ENCODE results near the gene MUC6.

MUC6 gene

GRCh38 chr11:1078191-1078601 lies 41.7 kb upstream of the MUC6 start:
- whole genome bisulfite sequencing (ENCODE audit: insufficient coverage, insufficient read length), result no CpG with 5 or more reads among the region's 39 CpGs
- H3K27ac ChIP-seq (ENCODE audit: low read length), result no peak overlapping the region
- H3K4me1 ChIP-seq (ENCODE audit: control insufficient read depth, insufficient read depth, low read length), result peaks cover 2% of the 10 kb centered on the region; the same call in 1 of the 2 replicates
- H3K9me3 ChIP-seq (ENCODE audit: control insufficient read depth, insufficient read depth, low read length), result no peaks in the 10 kb centered on the region
- H3K36me3 ChIP-seq (ENCODE audit: control insufficient read depth, insufficient read depth, low read length), result no peaks in the 10 kb centered on the region; the same call in 1 of the 2 replicates
- H3K27me3 ChIP-seq (ENCODE audit: control insufficient read depth, insufficient read depth, low read length), result no peaks in the 10 kb centered on the region
- no peak overlapping the region for H3K4me3 ChIP-seq (ENCODE audit: low read length)
- no peak for DNase-seq (ENCODE audit: low read depth, low spot score)

GRCh38 chr11:1077417-1078119 lies 41.0 kb upstream of the MUC6 start:
- no peaks in the 10 kb centered on the region for H3K9me3 ChIP-seq (ENCODE audit: control insufficient read depth, insufficient read depth, low read length)
- no peak for DNase-seq (ENCODE audit: low read depth, low spot score)
- no CpG with 5 or more reads among the region's 33 CpGs for WGBS (ENCODE audit: insufficient coverage, insufficient read length)
- H3K4me3 ChIP-seq (ENCODE audit: low read length), result no peak overlapping the region
- H3K36me3 ChIP-seq (ENCODE audit: control insufficient read depth, insufficient read depth, low read length), result no peaks in the 10 kb centered on the region; the same call in 1 of the 2 replicates
- H3K4me1 ChIP-seq (ENCODE audit: control insufficient read depth, insufficient read depth, low read length), result peaks cover 2% of the 10 kb centered on the region; the same call in 1 of the 2 replicates
- H3K27ac ChIP-seq (ENCODE audit: low read length), result no peak overlapping the region
- H3K27me3 ChIP-seq (ENCODE audit: control insufficient read depth, insufficient read depth, low read length), result no peaks in the 10 kb centered on the region

- Histone ChIP-seq H3K4me1 (ENCODE audit: control insufficient read depth, insufficient read depth, low read length) (peaks cover 2% of the 10 kb centered on the region; the same call in 1 of the 2 replicates), H3K4me3 (ENCODE audit: low read length) (no peak overlapping the region), H3K27me3 (ENCODE audit: control insufficient read depth, insufficient read depth, low read length) (no peaks in the 10 kb centered on the region), H3K9me3 (ENCODE audit: control insufficient read depth, insufficient read depth, low read length) (no peaks in the 10 kb centered on the region), H3K36me3 (ENCODE audit: control insufficient read depth, insufficient read depth, low read length) (no peaks in the 10 kb centered on the region; the same call in 1 of the 2 replicates), H3K27ac (ENCODE audit: low read length) (no peak overlapping the region)
- no CpG with 5 or more reads among the region's 11 CpGs for WGBS (ENCODE audit: insufficient coverage, insufficient read length)
- no peak for DNase-seq (ENCODE audit: low read depth, low spot score)
Measured at GRCh38 chr11:1077033-1077416, 40.5 kb upstream of the MUC6 start.

GRCh38 chr11:1076061-1076665 lies 39.6 kb upstream of the MUC6 start:
- H3K9me3 ChIP-seq (ENCODE audit: control insufficient read depth, insufficient read depth, low read length), result no peaks in the 10 kb centered on the region
- H3K27me3 ChIP-seq (ENCODE audit: control insufficient read depth, insufficient read depth, low read length), result no peaks in the 10 kb centered on the region
- no peak overlapping the region for H3K4me3 ChIP-seq (ENCODE audit: low read length)
- peaks cover 2% of the 10 kb centered on the region; the same call in 1 of the 2 replicates for H3K4me1 ChIP-seq (ENCODE audit: control insufficient read depth, insufficient read depth, low read length)
- H3K36me3 ChIP-seq (ENCODE audit: control insufficient read depth, insufficient read depth, low read length), result no peaks in the 10 kb centered on the region; the same call in 1 of the 2 replicates
- no peak for DNase-seq (ENCODE audit: low read depth, low spot score)
- no CpG with 5 or more reads among the region's 18 CpGs for WGBS (ENCODE audit: insufficient coverage, insufficient read length)
- no peak overlapping the region for H3K27ac ChIP-seq (ENCODE audit: low read length)

- Histone ChIP-seq H3K27me3 (ENCODE audit: control insufficient read depth, insufficient read depth, low read length) (no peaks in the 10 kb centered on the region), H3K9me3 (ENCODE audit: control insufficient read depth, insufficient read depth, low read length) (no peaks in the 10 kb centered on the region), H3K27ac (ENCODE audit: low read length) (no peak overlapping the region), H3K4me1 (ENCODE audit: control insufficient read depth, insufficient read depth, low read length) (peaks cover 2% of the 10 kb centered on the region; the same call in 1 of the 2 replicates), H3K36me3 (ENCODE audit: control insufficient read depth, insufficient read depth, low read length) (no peaks in the 10 kb centered on the region; the same call in 1 of the 2 replicates), H3K4me3 (ENCODE audit: low read length) (no peak overlapping the region)
- no peak for DNase-seq (ENCODE audit: low read depth, low spot score)
- WGBS (ENCODE audit: insufficient coverage, insufficient read length), result no CpG with 5 or more reads among the region's 28 CpGs
Measured at GRCh38 chr11:1075341-1075911, 38.9 kb upstream of the MUC6 start.

DNA sequence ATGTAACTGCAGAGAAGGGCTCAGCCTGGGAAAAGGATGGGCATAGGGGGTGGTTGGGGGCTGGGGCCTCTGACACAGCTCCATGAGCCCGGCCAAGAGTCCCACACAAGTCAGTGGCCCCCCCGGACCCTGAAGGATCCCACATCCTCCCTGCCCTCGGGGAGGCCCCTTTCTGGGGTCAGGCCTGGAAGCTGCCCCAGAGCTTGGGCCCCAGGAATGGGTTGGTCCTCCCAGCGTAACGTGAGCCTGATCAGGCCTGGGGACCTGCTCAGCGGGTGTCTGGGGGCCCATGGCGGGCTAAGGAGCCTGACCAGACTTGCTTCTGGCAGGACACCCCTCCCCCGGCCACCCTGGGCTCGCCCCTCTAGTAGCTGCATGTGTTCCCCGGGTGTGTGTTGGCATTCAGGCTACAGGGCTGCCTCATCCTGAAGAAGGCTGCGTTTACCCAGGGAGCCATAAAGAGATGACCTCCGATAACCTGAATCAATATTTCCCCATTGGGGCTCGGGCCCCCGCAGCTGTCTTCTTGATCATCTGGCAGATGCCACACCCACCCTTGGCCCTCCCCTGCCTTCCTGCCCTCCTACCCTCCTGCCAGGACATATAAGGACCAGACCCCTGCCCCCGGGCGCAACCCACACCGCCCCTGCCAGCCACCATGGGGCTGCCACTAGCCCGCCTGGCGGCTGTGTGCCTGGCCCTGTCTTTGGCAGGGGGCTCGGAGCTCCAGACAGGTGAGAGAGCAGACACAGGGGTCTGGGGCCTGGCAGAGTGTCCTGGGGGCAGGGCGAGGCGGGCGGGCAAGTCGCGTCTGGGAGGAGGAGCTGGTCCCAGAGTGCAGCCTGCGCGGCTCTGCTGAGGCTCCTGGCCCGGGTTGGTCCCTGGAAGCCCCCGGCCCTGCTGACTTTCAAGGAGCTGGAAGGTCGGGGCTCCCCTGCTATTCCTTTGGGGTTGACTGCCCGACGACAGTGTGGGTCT lies 38.0 kb upstream of the MUC6 start, which contains the start of gene MUC2:
Gene MUC2 (plus strand): TSS at position 631 of the 978 bp plus-strand sequence.
- Histone ChIP-seq H3K27me3 (ENCODE audit: control insufficient read depth, insufficient read depth, low read length) (no peaks in the 10 kb centered on the region), H3K4me1 (ENCODE audit: control insufficient read depth, insufficient read depth, low read length) (peaks cover 2% of the 10 kb centered on the region; the same call in 1 of the 2 replicates), H3K4me3 (ENCODE audit: low read length) (no peak within 1 kb of the TSS), H3K36me3 (ENCODE audit: control insufficient read depth, insufficient read depth, low read length) (no peaks in the 10 kb centered on the region; the same call in 1 of the 2 replicates), H3K27ac (ENCODE audit: low read length) (no peak within 1 kb of the TSS), H3K9me3 (ENCODE audit: control insufficient read depth, insufficient read depth, low read length) (no peaks in the 10 kb centered on the region)
- no peak for DNase-seq (ENCODE audit: low read depth, low spot score)
- WGBS (ENCODE audit: insufficient coverage, insufficient read length), result no CpG with 5 or more reads among the region's 32 CpGs

DNA sequence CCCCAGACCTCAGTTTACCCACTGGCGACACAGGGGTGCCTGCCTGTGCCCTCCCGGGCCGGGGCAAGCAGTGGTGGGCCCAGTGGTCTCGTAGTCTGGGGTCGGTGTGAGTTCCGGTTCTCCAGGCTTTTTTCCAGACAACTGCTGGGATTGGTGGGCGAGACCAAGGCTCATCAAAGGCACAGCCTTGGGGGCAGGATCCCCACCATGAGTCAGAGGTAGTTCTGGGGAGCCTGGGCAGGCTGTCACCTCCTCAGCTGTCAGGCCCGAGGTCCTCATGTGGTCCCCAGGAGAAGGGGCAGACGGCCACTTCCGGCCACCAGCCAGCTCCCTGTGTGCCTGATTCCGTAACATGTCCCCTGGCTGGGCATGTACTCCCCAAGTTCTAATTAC lies 37.3 kb upstream of the MUC6 start:
- H3K9me3 ChIP-seq (ENCODE audit: control insufficient read depth, insufficient read depth, low read length), result no peaks in the 10 kb centered on the region
- H3K4me3 ChIP-seq (ENCODE audit: low read length), result no peak overlapping the region
- peaks cover 2% of the 10 kb centered on the region; the same call in 1 of the 2 replicates for H3K4me1 ChIP-seq (ENCODE audit: control insufficient read depth, insufficient read depth, low read length)
- no peaks in the 10 kb centered on the region; the same call in 1 of the 2 replicates for H3K36me3 ChIP-seq (ENCODE audit: control insufficient read depth, insufficient read depth, low read length)
- no peak for DNase-seq (ENCODE audit: low read depth, low spot score)
- WGBS (ENCODE audit: insufficient coverage, insufficient read length), result no CpG with 5 or more reads among the region's 11 CpGs
- H3K27me3 ChIP-seq (ENCODE audit: control insufficient read depth, insufficient read depth, low read length), result no peaks in the 10 kb centered on the region; the same call in 1 of the 2 replicates
- H3K27ac ChIP-seq (ENCODE audit: low read length), result no peak overlapping the region

DNA sequence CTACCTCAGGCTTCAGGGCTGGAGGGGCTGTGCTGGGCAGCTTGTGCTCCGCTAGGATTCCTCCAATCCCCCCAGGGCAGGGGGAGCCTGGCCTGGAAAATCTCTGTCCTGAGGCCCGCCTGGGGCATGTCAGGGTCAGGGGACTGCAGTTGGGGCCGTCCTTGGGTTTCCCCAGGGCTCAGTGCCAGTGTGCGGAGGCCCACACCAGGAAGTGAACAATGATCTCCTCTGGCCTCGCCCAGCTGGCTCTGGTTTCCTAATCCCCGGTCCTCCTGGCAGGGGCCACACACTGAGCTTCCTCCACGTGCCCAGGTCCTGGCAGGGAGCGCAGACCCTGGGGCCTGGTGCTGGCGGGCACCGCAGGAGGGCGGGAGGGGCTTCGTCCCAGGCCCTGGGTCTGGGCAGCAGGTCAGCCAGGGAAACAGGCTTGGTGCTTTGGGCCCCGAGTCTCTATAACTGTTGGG lies 36.8 kb upstream of the MUC6 start:
- H3K27ac ChIP-seq (ENCODE audit: low read length), result no peak overlapping the region
- no peaks in the 10 kb centered on the region; the same call in 1 of the 2 replicates for H3K27me3 ChIP-seq (ENCODE audit: control insufficient read depth, insufficient read depth, low read length)
- H3K4me3 ChIP-seq (ENCODE audit: low read length), result no peak overlapping the region
- no peaks in the 10 kb centered on the region for H3K9me3 ChIP-seq (ENCODE audit: control insufficient read depth, insufficient read depth, low read length)
- no CpG with 5 or more reads among the region's 13 CpGs for WGBS (ENCODE audit: insufficient coverage, insufficient read length)
- H3K4me1 ChIP-seq (ENCODE audit: control insufficient read depth, insufficient read depth, low read length), result peaks cover 2% of the 10 kb centered on the region; the same call in 1 of the 2 replicates
- H3K36me3 ChIP-seq (ENCODE audit: control insufficient read depth, insufficient read depth, low read length), result no peaks in the 10 kb centered on the region; the same call in 1 of the 2 replicates
- DNase-seq (ENCODE audit: low read depth, low spot score), result no peak

GRCh38 chr11:1072821-1073231 lies 36.3 kb upstream of the MUC6 start:
- DNase-seq (ENCODE audit: low read depth, low spot score), result no peak
- H3K9me3 ChIP-seq (ENCODE audit: control insufficient read depth, insufficient read depth, low read length), result no peaks in the 10 kb centered on the region
- no peak overlapping the region for H3K27ac ChIP-seq (ENCODE audit: low read length)
- no CpG with 5 or more reads among the region's 9 CpGs for WGBS (ENCODE audit: insufficient coverage, insufficient read length)
- no peaks in the 10 kb centered on the region; the same call in 1 of the 2 replicates for H3K27me3 ChIP-seq (ENCODE audit: control insufficient read depth, insufficient read depth, low read length)
- H3K4me1 ChIP-seq (ENCODE audit: control insufficient read depth, insufficient read depth, low read length), result peaks cover 2% of the 10 kb centered on the region; the same call in 1 of the 2 replicates
- no peak overlapping the region; the same call in 1 of the 2 replicates for H3K4me3 ChIP-seq (ENCODE audit: low read length)
- no peaks in the 10 kb centered on the region; the same call in 1 of the 2 replicates for H3K36me3 ChIP-seq (ENCODE audit: control insufficient read depth, insufficient read depth, low read length)

Measured in iPS DF 6.9 (cell line).